Measurements from ENCODE around the gene ZNF438.
A peak's percentile ranks its signal among the peaks of the same experiment; 100 is the strongest.
"Not testable (repeated sequence)": the region's sequence is repeated elsewhere in the genome, so short reads cannot be mapped to it uniquely, and the experiment has no call there.

Gene ZNF438

GRCh38 chr10:31031558-31032257, at the start of gene ZNF438:
TSS of gene ZNF438 (minus strand) at chr10:31031865. CDS start at chr10:30877034, 154,831 bp downstream.
- DNase-seq (ENCODE audit: low read depth in 2 of 2) = peak; percentile 93 to 95

GRCh38 chr10:31076610-31076988, 44.9 kb upstream of the ZNF438 start:
- DNase-seq (ENCODE audit: low read depth in 2 of 2) = no peak

GRCh38 chr10:31075881-31076609, 44.4 kb upstream of the ZNF438 start:
- DNase-seq (ENCODE audit: low read depth in 2 of 2) = no peak

- DNase-seq (ENCODE audit: low read depth in 2 of 2) = no peak
Observed at GRCh38 chr10:31075434-31075833, 43.8 kb upstream of the ZNF438 start.

GRCh38 chr10:31074722-31075086, 43.0 kb upstream of the ZNF438 start:
- no peak for DNase-seq (ENCODE audit: low read depth in 2 of 2)

GRCh38 chr10:31073996-31074721, 42.5 kb upstream of the ZNF438 start:
- no peak for DNase-seq (ENCODE audit: low read depth in 2 of 2)

GRCh38 chr10:31073211-31073610, 41.5 kb upstream of the ZNF438 start:
- DNase-seq (ENCODE audit: low read depth in 2 of 2) = no peak

GRCh38 chr10:31072451-31072850, 40.8 kb upstream of the ZNF438 start:
- no peak for DNase-seq (ENCODE audit: low read depth in 2 of 2)

GRCh38 chr10:31071232-31072005, 39.8 kb upstream of the ZNF438 start:
- no peak for DNase-seq (ENCODE audit: low read depth in 2 of 2)

GRCh38 chr10:31070691-31071090, 39.0 kb upstream of the ZNF438 start:
- DNase-seq (ENCODE audit: low read depth in 2 of 2) = no peak

GRCh38 chr10:31070025-31070424, 38.4 kb upstream of the ZNF438 start:
- DNase-seq (ENCODE audit: low read depth in 2 of 2) = no peak

- DNase-seq (ENCODE audit: low read depth in 2 of 2) = no peak
Observed at GRCh38 chr10:31069411-31069810, 37.7 kb upstream of the ZNF438 start.

- no peak for DNase-seq (ENCODE audit: low read depth in 2 of 2)
Observed at GRCh38 chr10:31064348-31064747, 32.7 kb upstream of the ZNF438 start.

GRCh38 chr10:31063841-31064240, 32.2 kb upstream of the ZNF438 start:
- no peak for DNase-seq (ENCODE audit: low read depth in 2 of 2)

GRCh38 chr10:31062856-31063255, 31.2 kb upstream of the ZNF438 start:
- DNase-seq (ENCODE audit: low read depth in 2 of 2) = no peak

GRCh38 chr10:31061941-31062340, 30.3 kb upstream of the ZNF438 start:
- no peak for DNase-seq (ENCODE audit: low read depth in 2 of 2)

- no peak for DNase-seq (ENCODE audit: low read depth in 2 of 2)
Observed at GRCh38 chr10:31058795-31059703, 27.4 kb upstream of the ZNF438 start.

GRCh38 chr10:31056678-31057077, 25.0 kb upstream of the ZNF438 start:
- DNase-seq (ENCODE audit: low read depth in 2 of 2) = not testable (repeated sequence)

- no peak for DNase-seq (ENCODE audit: low read depth in 2 of 2)
Observed at GRCh38 chr10:31055573-31056251, 24.0 kb upstream of the ZNF438 start.

GRCh38 chr10:31051703-31052102, 20.0 kb upstream of the ZNF438 start:
- no peak for DNase-seq (ENCODE audit: low read depth in 2 of 2)

Data from stimulated activated CD4-positive, alpha-beta T cell treated with anti-CD3 and anti-CD28 coated beads, Interleukin-1b, Interleukin-23, amount 100 ng/mL, for 4 hours (primary cell).